T-helper 9 cell (primary cell): ENCODE results near the gene ZNF672.
A peak's percentile ranks its signal among the peaks of the same experiment; 100 is the strongest.

ENCODE experiments used
- DNase-seq: peaks from one replicate; pipeline ENCODE4 v3.0.0-alpha.2; 2020

Gene ZNF672

GRCh38 chr1:248837045-248837780, 811 bp upstream of the ZNF672 start:
- DNase-seq, result no peak

DNA sequence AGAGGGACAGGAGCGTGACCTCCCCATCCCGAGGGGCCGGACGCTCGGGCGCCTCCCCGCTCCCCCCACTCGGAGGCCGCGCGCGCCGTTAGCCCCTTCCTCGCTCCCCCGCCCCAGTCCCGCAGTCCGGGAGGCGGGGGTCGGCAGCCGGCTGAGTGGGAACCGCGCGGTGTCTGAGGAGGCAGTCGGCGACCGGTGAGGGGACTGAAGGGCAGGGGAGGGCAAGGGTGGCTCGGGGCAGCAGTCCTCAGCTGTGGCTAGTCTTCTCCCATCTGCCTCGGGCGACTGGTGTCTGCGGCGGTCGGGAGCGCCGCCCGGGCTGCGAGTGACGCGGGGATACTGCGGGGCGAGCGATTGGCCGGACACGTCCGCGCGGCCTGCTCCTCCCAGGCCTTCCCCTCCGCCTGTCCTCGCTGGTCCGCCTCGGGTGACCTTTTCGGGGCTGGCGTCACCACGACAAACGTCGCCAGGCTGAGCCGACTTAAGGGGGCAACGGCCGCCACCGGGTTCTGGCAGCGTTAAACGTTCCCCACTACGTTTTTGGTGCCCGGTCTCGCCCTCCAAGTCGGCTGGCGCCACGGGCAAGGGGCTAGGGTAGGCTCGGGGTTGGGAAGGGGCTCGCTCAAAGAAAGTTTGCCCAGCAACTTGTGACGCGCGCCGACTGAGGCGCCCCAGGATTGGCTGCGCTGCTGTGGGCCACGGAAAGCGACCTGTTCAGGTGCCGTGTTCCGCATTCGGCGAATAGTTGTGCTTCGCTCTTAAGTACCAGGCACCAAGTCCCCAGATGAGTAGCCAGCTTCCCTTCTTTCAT, 538 bp downstream of the ZNF672 start:
- DNase-seq, result peak; percentile 85

DNA sequence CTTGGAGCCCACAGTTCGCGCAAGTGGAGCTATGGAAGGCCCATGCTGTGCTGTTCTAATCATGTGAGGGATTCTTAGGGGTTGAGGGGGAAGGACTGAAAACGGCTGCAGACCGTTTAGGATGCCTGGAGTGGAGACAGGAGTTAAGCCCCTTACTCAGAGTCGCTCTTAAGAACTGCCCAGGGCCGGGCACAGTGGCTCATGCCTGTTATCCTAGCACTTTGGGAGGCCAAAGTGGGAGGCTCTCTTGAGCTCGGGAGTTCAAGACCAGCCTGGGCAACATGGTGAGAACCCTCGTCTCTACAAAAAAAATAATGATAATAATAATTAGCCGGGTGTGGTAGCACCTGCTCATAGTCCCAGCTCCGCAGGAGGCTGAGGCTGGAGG, 1.1 kb downstream of the ZNF672 start:
- DNase-seq, result no peak

- DNase-seq, result no peak
These were observed 2.9 kb downstream of the ZNF672 start for GRCh38 chr1:248840946-248841345.

DNA sequence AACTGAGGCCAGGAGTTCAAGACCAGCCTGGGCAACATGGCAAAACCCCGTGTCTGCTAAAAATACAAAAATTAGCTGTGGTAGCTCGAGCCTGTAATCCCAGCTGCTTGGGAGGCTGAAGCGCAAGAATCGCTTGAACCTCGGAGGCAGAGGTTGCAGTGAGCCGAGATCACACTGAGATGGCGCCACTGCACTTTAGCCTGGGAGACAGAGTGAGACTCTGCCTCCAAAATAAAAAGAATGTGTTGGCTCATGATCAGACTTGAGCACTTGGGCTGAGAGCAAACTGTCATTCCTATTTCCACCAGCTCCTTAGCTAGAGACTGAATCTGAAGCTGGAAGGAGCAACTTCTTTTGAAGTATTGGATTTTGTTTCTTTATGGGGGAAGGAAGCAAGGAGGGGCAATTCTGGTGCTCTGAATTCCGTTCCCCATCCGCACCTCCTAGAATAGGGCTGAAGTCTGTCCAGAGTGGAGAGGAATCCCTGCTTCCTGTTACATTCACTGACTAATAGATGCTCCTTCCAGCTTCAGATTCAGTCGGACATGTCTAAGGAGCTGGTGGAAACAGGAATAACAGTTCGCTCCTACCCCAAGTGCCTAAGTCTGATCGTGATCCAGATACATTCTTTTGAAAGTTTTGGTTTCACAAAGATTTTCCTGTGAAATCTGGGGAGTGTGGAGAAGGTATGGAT, 3.8 kb downstream of the ZNF672 start:
- DNase-seq, result no peak

DNA sequence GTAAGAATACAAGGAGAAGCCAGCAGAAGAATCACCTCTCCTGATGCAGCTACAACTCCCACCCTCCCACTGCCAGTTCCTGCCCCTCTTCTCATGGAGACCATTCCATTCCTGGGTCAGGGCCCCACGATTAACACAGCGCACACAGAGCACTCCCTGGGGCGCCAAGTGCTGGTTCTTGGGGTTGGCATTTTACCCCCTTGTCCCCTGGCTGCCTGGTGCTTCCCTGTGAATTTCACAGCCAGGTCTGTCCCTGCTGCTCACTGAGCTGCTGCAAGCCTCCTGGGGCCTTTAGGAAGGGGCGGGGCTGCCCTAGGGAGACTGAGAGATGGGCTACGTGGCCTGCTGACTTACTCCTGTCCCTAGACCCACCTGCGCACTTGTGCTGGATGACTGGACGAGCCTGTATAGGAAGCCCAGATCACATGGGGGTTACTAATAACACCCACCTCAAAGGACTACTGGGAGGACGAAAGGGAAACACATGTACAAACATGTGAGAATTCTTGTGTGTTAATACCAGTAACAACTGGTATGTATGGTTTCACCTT, 4.8 kb downstream of the ZNF672 start:
- DNase-seq, result no peak

DNA sequence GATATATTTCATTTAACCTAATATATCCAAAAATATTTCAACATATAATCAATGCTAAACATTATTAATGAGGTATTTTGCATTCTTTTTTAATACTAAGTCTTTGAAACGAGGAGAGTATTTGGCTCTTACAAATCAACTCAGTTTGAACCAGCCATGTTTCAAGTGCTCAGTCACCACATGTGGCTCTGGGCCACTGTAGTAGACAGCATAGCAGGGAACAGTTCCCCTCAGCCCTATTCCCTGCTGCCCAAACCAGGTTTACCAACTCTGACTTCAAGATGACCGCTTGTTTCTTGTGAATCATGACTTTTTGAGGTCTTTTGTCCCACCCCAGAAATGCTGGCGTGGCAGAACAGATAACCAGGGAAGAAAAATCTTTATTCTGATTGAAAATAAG, 5.7 kb downstream of the ZNF672 start:
- DNase-seq, result no peak

DNA sequence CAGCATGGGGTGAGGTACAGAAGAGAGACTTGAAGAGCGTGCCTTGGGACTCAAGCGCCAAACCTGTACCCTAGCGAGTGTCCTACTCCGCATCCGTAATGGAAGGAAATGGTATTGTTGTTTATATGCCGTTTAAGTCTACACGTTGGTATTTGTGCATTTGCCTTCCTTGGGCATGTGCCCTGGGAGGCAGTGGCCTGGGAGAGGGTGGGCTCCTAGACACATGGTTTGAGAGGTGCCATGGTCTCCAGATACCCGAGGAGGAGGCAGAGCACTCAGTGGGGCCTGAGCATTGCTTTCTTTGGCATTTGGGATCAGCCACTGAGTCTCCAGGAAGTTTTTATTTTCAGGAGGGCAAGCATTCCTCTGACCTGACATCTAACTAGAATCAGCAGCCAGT, 6.5 kb downstream of the ZNF672 start:
- no peak for DNase-seq

DNA sequence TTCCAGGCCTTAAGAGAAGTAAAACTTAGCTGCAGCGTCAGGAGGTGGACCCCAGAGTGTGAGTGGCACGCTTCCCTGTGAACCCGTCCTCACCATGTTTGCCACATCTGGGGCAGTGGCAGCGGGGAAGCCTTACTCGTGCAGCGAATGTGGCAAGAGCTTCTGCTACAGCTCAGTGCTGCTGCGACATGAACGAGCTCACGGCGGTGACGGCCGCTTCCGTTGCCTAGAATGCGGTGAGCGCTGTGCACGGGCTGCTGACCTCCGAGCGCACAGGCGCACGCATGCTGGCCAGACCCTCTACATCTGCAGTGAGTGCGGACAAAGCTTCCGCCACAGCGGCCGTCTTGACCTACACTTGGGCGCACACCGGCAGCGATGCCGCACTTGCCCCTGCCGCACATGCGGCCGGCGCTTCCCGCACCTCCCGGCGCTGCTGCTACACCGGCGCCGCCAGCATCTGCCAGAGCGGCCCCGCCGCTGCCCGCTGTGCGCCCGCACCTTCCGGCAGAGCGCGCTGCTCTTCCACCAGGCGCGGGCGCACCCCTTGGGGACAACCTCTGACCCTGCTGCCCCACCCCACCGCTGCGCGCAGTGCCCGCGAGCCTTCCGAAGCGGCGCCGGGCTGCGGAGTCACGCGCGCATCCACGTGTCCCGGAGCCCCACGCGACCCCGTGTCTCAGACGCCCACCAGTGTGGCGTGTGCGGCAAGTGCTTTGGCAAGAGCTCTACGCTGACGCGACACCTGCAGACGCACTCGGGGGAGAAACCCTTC, 9.3 kb downstream of the ZNF672 start:
- no peak for DNase-seq

GRCh38 chr1:248847956-248848561, 10.0 kb downstream of the ZNF672 start:
- DNase-seq, result no peak

DNA sequence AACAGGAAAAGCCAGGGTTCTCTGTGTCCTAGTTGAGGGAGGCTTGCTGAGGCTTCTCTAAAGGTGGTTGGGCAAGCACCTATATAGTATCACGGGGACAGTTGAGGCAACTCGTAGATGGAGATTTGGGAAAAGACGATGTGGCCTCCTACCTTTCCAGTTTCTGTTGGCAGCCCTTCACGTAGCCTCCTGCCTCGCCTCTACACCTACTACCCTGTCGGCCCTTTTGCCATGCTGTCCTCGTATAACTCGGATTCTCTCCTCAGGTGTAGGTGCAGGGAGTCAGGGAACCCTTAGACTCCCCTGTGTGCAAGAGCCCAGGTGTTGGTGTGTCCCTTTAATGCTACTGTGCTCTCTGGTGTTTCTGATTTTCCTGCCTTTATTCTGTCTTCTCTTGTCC, 10.6 kb downstream of the ZNF672 start:
- DNase-seq, result no peak

DNA sequence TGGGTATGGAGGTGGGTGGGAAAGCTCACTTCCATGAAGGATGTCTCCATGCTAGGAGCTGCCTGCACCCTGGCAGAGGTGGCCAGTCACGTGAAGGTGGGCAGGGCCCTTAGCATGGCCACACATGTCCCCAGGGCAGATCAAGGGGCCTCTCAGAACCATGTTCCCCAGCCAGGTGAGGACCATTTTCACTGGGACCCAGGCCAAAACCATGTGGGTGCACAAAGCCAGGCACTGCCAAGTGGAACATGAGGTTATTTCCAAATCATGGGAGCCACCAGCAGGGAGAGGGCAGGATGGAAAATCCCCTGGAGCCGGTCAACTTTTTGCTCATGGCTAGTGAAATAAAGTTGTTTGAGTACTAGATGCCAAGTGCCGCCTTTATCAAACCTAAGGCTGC, 11.1 kb downstream of the ZNF672 start:
- no peak for DNase-seq

DNA sequence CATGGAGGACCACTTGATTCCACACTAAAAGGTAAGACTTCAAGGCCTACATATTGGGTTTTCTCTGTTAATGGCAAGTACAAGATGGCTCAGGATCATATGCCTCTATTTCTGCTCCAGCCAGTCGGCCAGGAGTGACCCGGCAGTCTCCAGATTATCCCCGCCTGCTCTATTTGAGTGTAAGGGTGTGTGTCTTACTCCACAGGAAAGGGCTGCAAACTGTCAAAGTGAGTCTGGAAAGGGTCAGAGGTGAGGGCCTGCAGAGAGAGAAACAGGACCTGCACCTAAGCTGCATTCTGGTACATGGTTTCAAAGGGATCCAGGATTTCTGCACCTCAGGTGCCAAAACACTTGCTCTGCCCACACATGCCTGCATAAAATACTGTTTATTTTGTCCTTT, 11.6 kb downstream of the ZNF672 start:
- no peak for DNase-seq

GRCh38 chr1:248850124-248850523, 12.1 kb downstream of the ZNF672 start:
- DNase-seq, result no peak

- DNase-seq, result no peak
These were observed 12.7 kb downstream of the ZNF672 start for GRCh38 chr1:248850536-248851251.

DNA sequence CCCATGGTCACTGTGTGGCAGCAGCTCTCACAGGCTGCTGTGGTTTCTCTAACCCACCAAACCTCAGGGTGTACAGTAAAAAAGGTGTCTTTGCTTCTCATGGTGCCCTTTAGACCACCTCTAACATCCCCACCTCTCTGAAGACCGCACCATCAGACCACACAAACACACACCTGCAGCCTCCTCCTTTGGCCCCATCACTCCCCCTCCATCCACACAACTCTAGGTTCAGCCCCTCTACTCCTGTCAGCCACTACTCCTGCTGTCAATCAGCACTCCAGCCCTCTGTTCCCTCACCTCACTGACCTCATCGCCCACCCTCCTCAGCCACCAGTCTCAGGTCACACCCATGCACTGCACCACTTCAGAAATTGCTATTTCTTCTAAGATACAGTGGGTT, 13.4 kb downstream of the ZNF672 start:
- no peak for DNase-seq

DNA sequence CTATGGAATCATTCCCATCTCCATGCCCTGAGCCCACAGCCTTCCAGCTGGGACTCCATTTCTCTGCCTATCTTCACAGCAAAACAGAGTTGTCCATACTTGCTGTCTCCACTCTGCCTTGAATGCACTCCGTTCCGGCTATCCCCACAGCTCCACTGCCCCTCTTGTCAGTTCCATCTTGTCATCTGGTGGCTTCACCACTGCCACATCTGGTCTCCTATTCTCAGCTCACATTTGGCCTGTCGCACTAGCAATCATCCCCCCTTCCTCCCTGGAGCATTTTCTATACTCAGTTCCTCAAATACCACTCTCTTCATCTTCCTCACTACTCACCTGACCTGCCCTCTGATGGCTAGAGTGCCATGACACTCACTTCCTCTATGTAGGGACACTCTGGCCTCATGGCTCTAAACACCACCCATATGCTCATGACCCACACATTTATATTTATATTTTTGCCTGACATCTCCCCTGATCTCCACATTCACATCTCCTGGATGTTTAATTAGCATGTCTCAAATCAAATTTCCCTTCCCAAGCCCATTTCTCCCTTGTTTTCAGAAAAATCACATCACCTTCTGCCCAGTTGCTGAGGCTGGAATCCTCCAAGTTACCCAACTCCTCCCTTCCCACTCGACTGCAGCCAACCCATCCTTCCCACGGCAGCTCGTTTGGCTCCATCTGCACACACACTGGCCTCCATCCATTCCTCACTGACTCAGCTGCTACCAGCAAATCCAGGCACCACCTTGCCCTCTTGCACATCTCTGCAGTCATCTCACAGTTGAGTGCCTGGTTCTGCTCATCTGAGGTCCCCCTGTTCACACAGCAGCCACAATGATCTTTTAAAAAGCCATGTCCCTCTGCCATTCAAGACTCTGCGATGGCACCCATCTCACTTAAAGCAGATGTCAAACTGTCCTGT, 14.7 kb downstream of the ZNF672 start:
- no peak for DNase-seq

DNA sequence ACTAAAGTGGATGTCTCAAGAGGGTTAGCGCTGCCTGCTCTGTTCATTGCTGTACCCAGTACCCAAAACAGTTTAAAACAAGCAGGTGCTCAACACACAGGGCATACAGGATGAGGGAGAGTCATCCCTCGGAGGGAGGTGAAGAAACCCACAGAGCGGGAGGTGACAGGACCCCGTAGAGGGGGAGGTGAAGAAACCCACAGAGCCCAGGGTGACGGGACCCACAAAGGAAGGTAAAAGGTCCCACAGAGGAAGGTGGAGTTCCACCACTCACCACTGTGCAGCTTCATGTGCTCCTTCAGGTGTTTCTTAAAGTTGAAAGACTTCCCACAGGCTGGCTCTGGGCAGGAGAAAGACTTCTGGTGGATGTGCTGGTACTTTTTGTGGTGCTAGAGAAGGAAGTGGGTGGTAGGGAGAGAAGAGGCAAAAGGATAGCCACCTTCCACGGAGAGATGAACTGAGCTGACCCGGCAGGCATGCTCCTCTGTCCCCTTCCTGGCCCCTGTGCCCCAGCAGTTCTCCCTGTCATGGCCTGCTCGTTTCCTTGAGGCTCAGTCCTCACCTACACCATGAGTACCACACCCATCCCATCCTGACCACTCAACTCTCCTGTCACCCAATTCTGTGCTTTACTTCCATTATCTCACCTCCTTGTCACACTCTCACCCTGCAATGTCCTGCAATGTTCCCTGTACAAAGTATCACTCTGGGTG, 15.8 kb downstream of the ZNF672 start:
- no peak for DNase-seq

DNA sequence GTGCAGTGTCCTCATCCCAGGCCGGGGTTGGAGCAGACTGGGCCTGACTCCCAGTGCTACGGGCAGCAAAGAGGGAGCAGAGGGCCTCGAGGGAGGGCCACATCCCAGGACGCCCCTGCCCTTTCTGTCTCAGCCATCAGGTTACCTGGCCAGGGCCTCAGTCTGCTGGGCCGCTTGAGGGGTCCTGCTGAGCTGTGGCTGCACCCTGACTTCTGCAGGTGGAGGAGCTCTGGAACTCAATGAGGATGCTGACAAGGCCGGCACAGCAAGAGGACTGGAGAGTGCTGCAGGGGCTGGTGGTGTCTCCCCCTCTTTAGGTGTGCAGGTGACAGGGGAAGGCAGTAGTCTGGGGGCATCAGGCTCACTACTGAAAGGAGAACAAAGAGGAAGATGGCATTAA, 17.6 kb downstream of the ZNF672 start:
- no peak for DNase-seq

DNA sequence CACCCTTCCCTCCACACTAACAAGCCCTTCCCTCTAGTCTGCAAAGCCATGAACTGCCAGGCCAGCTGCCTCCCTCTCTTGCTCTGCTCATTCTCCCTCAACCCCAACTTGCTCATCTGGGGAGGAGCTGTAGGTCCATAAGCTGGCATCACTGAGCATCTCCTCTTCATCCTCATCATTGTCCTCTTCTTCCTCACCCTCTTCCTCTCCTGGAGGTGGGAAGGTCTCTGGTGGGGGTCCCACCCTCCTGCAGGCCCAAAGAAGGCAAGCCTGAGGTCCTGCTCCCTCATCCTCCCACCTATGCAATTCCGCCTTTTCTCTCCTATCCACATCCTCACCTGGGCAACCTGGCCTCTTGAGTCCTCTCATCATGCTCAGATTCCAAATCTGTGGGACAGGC, 18.2 kb downstream of the ZNF672 start:
- no peak for DNase-seq
